MV-4-11 (cell line): ENCODE results near the gene AK5.
"Not testable (repeated sequence)": the region's sequence is repeated elsewhere in the genome, so short reads cannot be mapped to it uniquely, and the experiment has no call there.

Experiments used
- DNase-seq: peaks from one replicate; lab custom pipeline; 2025; lab: John Stamatoyannopoulos, UW

The AK5 gene

GRCh38 chr1:77400781-77401180, 119.0 kb downstream of the AK5 start:
- DNase-seq: no peak

GRCh38 chr1:77401384-77401783, 119.6 kb downstream of the AK5 start:
- no peak for DNase-seq

- no peak for DNase-seq
Measured at GRCh38 chr1:77405186-77405585, 123.4 kb downstream of the AK5 start.

GRCh38 chr1:77406661-77407060, 124.8 kb downstream of the AK5 start:
- no peak for DNase-seq

GRCh38 chr1:77407738-77408375, 126.0 kb downstream of the AK5 start:
- DNase-seq: no peak

- not testable (repeated sequence) for DNase-seq
Measured at GRCh38 chr1:77408933-77409332, 127.1 kb downstream of the AK5 start.

GRCh38 chr1:77412069-77412819, 130.4 kb downstream of the AK5 start:
- peak; percentile 62 for DNase-seq

- DNase-seq: peak; percentile 48
Measured at GRCh38 chr1:77412820-77413530, 131.2 kb downstream of the AK5 start.

- peak; percentile 98 for DNase-seq
Measured at GRCh38 chr1:77413541-77414335, 131.9 kb downstream of the AK5 start.

GRCh38 chr1:77415579-77415978, 133.8 kb downstream of the AK5 start:
- DNase-seq: peak; percentile 89

- DNase-seq: no peak
Measured at GRCh38 chr1:77416692-77417450, 135.1 kb downstream of the AK5 start.

- not testable (repeated sequence) for DNase-seq
Measured at GRCh38 chr1:77418055-77418454, 136.2 kb downstream of the AK5 start.

- DNase-seq: peak; percentile 41
Measured at GRCh38 chr1:77421504-77422233, 139.8 kb downstream of the AK5 start.

- no peak for DNase-seq
Measured at GRCh38 chr1:77424236-77424635, 142.4 kb downstream of the AK5 start.

GRCh38 chr1:77428068-77428467, 146.2 kb downstream of the AK5 start:
- no peak for DNase-seq

GRCh38 chr1:77430966-77431690, 149.3 kb downstream of the AK5 start:
- DNase-seq: peak; percentile 80

- DNase-seq: no peak
Measured at GRCh38 chr1:77433934-77434333, 152.1 kb downstream of the AK5 start.

- DNase-seq: no peak
Measured at GRCh38 chr1:77434967-77435366, 153.1 kb downstream of the AK5 start.

GRCh38 chr1:77438236-77438913, 156.6 kb downstream of the AK5 start:
- no peak for DNase-seq
